OCI-LY3 (cell line): ENCODE data around the gene KCNQ1.

Experiments
- H2AFZ ChIP-seq: fragments of 200-600, 300-600 bp; shearing (Covaris generic); 2 replicates; pipeline ENCODE4 v1.6.0; 2014; ENCODE audit warnings: antibody characterized with exemption, low read depth, low read length
- H3K27ac ChIP-seq: fragments of 200-600, 300-600 bp; sonication (generic); 2 replicates; pipeline ENCODE4 v1.5.1; 2014; ENCODE audit warnings: mild to moderate bottlenecking, low read length, moderate library complexity, mixed read lengths
- H3K27me3 ChIP-seq: fragments of 200-600, 300-600 bp; sonication (generic); 2 replicates; pipeline ENCODE4 v1.6.1; 2014; ENCODE audit warnings: low read depth, low read length, mixed read lengths
- H3K36me3 ChIP-seq: fragments of 200-600, 300-600 bp; sonication (generic); replicated peaks from 2 replicates; pipeline ENCODE3; 2014; ENCODE audit warnings: low read depth, low read length, mixed read lengths
- H3K4me1 ChIP-seq: fragments of 300-600, 200-600 bp; sonication (generic); 2 replicates; pipeline ENCODE4 v1.6.1; 2014; ENCODE audit warnings: low read length, mixed read lengths
- H3K4me2 ChIP-seq: fragments of 200-600, 300-600 bp; sonication (generic); 2 replicates; pipeline ENCODE4 v1.6.1; 2014; ENCODE audit warnings: low read length, mixed read lengths
- H3K4me3 ChIP-seq: fragments of 300-600, 200-600 bp; sonication (generic); 2 replicates; pipeline ENCODE4 v1.5.1; 2014; ENCODE audit warnings: antibody characterized with exemption, mild to moderate bottlenecking, low read length, moderate library complexity
- H3K79me2 ChIP-seq: fragments of 300-600, 200-600 bp; shearing (Covaris generic); 2 replicates; pipeline ENCODE4 v1.6.1; 2014; ENCODE audit warnings: mild to moderate bottlenecking, low read length, mixed read lengths
- H3K9ac ChIP-seq: fragments of 300-600, 200-600 bp; shearing (Covaris generic); 2 replicates; pipeline ENCODE4 v1.6.0; 2014; ENCODE audit warnings: mild to moderate bottlenecking, low read length, moderate library complexity
- H3K9me3 ChIP-seq: fragments of 200-600, 300-600 bp; shearing (Covaris generic); 2 replicates; pipeline ENCODE4 v1.6.1; 2014; ENCODE audit warnings: low read length, mixed read lengths; ENCODE audit not compliant: insufficient read depth
- H4K20me1 ChIP-seq: fragments of 200-600, 300-600 bp; sonication (generic); 2 replicates; pipeline ENCODE4 v1.6.1; 2016; ENCODE audit warnings: low read length, mixed read lengths; ENCODE audit not compliant: insufficient read depth
- EZH2phosphoT487 ChIP-seq: fragments of 200-600 bp; shearing (Covaris generic); IDR thresholded peaks from 2 replicates; pipeline ENCODE4 v1.6.1; 2018; ENCODE audit warnings: antibody characterized with exemption, mixed run types, low read depth
- TF ChIP-seq, protein P1 (sequence below): fragments of 200-600, 300-600 bp; sonication (generic); IDR thresholded peaks from 2 replicates; pipeline ENCODE4 v1.5.1; 2014; ENCODE audit warnings: antibody characterized with exemption, low read length, low read depth

The KCNQ1 gene

DNA sequence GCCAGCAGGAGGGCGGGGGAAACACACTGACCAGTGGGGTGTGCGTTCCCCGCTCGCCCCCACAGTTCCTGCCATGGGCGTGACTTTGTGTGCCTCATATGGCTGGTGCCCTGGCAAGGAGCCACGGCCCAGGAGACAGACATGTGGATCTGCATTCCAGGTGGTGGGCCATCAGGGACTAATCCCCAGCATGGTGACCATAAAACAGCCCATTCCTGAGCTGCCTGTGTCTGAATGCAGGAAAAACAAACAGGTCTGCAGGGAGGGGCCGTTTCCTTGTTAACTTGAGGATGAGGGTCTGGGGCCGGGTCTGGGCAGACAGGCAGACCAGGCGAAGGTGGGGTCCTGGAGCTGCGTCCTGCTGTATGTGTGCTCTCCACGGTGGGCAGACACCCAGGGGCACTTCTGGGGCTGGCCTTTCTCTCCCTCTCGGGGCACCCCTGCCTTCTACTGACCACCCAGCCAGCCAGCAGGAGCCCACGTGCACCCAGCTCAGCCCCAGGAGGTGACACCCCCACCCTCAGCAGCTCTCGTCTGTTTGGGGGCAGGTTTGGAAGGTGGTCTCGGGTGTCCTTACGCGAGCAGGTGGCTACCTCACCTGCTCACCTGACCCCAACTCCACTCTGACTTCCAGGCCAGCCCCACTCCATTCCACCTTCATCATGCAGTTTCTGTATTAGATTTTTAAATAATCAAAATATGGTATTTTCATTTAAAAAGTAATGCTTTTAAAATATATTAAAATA is 134.7 kb downstream of the KCNQ1 start:
- TF ChIP-seq, protein P1, sequence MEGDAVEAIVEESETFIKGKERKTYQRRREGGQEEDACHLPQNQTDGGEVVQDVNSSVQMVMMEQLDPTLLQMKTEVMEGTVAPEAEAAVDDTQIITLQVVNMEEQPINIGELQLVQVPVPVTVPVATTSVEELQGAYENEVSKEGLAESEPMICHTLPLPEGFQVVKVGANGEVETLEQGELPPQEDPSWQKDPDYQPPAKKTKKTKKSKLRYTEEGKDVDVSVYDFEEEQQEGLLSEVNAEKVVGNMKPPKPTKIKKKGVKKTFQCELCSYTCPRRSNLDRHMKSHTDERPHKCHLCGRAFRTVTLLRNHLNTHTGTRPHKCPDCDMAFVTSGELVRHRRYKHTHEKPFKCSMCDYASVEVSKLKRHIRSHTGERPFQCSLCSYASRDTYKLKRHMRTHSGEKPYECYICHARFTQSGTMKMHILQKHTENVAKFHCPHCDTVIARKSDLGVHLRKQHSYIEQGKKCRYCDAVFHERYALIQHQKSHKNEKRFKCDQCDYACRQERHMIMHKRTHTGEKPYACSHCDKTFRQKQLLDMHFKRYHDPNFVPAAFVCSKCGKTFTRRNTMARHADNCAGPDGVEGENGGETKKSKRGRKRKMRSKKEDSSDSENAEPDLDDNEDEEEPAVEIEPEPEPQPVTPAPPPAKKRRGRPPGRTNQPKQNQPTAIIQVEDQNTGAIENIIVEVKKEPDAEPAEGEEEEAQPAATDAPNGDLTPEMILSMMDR, result no peak
- Histone ChIP-seq H3K27me3 (no peaks in the 10 kb centered on the region), H3K4me1 (no peaks in the 10 kb centered on the region), H3K4me2 (no peak overlapping the region), H3K4me3 (no peak overlapping the region), H3K9me3 (no peaks in the 10 kb centered on the region), H3K27ac (no peak overlapping the region), H3K36me3 (no peaks in the 10 kb centered on the region), H2AFZ (no peak overlapping the region), H3K79me2 (no peaks in the 10 kb centered on the region), H3K9ac (no peak overlapping the region), H4K20me1 (no peaks in the 10 kb centered on the region)

DNA sequence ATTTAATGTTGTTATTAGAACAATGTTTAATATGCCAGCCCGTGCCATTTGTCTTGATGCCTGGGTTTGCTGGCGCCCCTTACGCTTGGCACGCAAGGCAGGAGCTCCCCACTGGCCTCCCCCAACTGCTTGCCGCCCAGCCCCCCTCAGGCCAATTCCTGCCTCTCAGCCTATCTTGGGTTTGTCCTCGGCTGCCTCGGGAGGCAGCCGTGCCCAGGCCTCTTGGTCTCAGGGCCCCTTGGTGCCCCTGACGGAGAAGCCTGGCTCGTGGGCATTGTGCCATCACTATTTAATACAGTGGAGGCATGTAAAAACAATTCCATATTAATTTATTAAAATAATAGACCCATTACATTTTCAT is 135.2 kb downstream of the KCNQ1 start:
- Histone ChIP-seq H2AFZ (no peak overlapping the region), H3K4me3 (no peak overlapping the region), H3K79me2 (no peaks in the 10 kb centered on the region), H4K20me1 (no peaks in the 10 kb centered on the region), H3K36me3 (no peaks in the 10 kb centered on the region), H3K9me3 (no peaks in the 10 kb centered on the region), H3K4me1 (no peaks in the 10 kb centered on the region), H3K4me2 (no peak overlapping the region), H3K27me3 (no peaks in the 10 kb centered on the region), H3K9ac (no peak overlapping the region), H3K27ac (no peak overlapping the region)
- no peak for TF ChIP-seq EZH2phosphoT487
- TF ChIP-seq, protein P1, result no peak

DNA sequence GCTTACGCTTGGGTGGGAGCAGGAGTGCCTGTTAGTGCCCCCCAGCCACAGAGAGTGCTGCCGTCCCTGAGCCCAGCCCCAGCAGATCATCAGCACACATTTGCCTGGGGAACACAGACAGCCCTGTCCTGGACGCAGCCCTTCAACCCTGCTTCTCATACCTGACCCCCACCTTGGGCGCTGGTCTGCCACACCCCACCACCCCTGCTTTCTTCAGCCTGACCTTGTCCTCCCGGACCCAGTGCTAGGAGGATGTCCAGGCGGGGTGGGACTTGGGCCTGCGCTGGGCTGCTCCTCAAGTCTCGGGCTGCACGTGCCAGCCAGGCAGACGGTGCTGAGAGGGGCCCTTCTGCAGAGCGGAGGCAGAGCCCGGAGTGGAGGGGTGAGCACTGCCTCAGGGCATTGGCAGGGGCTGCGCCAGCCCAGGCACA is 135.8 kb downstream of the KCNQ1 start:
- H3K27me3 ChIP-seq, result no peaks in the 10 kb centered on the region
- H3K79me2 ChIP-seq, result no peaks in the 10 kb centered on the region
- H3K4me3 ChIP-seq, result no peak overlapping the region
- H3K27ac ChIP-seq, result no peak overlapping the region
- H3K4me1 ChIP-seq, result no peaks in the 10 kb centered on the region
- no peaks in the 10 kb centered on the region for H3K36me3 ChIP-seq
- no peak overlapping the region for H2AFZ ChIP-seq
- TF ChIP-seq, protein P1, result no peak
- H3K9ac ChIP-seq, result no peak overlapping the region
- H4K20me1 ChIP-seq, result no peaks in the 10 kb centered on the region
- no peak overlapping the region for H3K4me2 ChIP-seq
- H3K9me3 ChIP-seq, result no peaks in the 10 kb centered on the region

DNA sequence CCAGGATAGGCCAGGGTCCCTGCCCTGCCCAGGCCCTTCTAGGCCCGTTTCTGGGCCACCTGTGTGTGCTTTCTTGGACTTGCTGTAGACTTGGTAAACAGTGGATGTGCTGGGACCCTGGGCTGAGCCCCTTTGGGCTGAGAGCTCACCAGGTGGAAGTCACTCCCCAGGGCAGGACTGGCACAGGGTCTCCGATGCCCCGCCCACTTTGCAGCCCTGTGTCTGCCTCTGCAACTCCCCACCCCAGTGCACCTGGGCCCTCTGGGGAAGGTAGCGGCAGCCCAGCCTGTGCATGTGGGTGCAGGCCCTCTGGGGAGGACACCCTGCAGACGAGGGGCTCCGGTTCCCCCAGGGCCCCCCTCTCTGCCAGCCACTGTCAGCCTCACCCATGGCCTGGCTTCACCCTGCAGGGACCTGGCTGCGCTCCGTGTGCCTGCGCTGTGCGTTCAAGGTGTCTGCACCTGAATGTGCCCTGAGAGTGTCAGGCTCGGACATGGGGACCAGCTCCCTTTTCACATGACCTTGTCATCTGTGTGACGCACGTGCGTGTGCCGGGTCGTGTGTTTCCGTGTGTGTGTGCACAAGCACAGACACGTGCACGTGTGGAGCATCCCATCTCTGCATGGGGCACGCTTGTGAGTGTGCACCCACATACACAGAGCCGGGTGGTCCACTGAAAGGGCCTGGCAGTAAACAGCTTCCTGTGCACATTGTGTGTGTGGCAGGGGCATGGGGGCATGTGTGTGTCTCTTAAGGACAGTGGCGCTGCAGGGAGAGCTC is 136.5 kb downstream of the KCNQ1 start:
- H3K27ac ChIP-seq, result no peak overlapping the region
- no peaks in the 10 kb centered on the region for H4K20me1 ChIP-seq
- H3K4me2 ChIP-seq, result no peak overlapping the region
- no peak overlapping the region for H2AFZ ChIP-seq
- H3K79me2 ChIP-seq, result no peaks in the 10 kb centered on the region
- no peaks in the 10 kb centered on the region for H3K36me3 ChIP-seq
- no peaks in the 10 kb centered on the region for H3K4me1 ChIP-seq
- no peaks in the 10 kb centered on the region for H3K27me3 ChIP-seq
- no peaks in the 10 kb centered on the region for H3K9me3 ChIP-seq
- no peak for TF ChIP-seq EZH2phosphoT487
- TF ChIP-seq, protein P1, result no peak
- H3K4me3 ChIP-seq, result no peak overlapping the region
- no peak overlapping the region for H3K9ac ChIP-seq
